ENCODE results near the gene PRAMEF4.
"Not testable (repeated sequence)": the region's sequence is repeated elsewhere in the genome, so short reads cannot be mapped to it uniquely, and the experiment has no call there.

Gene PRAMEF4
- long read RNA-seq, donor 1: 0 reads
- long read RNA-seq, donor 2: 0 reads
- long read RNA-seq, donor 3: 0 reads
- long read RNA-seq, donor 4: 0 reads
- long read RNA-seq, donor 5: 0 reads
- long read RNA-seq, donor 6: 0 reads
- long read RNA-seq, donor 7: 0 reads
- long read RNA-seq, donor 8: 0 reads

DNA sequence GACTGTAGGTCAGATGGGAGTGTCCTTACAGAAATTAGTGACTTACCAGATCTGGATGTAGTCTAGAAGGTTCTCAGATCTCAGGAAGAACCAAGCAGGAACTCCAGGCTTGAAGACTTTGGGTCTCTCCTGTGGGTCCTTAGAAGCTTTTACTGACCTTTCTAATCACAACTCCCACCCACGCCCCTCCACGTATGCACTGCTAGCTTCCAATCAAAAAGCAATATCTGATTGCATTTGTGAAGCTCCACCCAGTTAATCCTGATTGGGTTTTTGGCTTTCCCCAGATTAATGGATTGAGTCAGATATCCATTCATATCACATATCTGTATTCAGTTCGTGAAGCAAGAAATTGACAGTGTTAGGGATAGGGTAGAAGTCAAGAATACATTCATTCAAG lies at the start of gene PRAMEF4:
Gene PRAMEF4, minus strand, starts transcription at position 101 of the 400 bp plus-strand sequence. CDS start 2,807 bp downstream, outside the sequence.
- not testable (repeated sequence) for DNase-seq

DNA sequence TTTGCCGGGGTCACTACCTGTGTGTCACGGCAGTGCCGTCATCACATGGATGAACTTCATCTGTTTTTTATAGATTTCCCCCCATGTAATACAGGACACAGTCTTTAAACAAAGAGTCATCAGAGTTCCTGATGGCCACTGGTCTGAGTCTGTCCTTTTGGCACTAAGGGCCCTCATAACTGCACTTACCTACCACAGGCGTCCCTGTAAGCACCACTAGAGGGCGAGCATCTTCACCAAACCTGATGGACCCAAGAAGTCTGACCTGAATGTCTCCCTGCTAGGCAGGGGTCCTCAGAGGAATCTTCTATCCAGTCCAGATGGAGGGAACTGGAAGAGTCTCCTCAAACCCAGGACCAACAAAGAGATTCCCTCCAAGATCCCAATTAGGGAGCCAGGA lies 38.4 kb upstream of the PRAMEF4 start:
- DNase-seq: not testable (repeated sequence)

DNA sequence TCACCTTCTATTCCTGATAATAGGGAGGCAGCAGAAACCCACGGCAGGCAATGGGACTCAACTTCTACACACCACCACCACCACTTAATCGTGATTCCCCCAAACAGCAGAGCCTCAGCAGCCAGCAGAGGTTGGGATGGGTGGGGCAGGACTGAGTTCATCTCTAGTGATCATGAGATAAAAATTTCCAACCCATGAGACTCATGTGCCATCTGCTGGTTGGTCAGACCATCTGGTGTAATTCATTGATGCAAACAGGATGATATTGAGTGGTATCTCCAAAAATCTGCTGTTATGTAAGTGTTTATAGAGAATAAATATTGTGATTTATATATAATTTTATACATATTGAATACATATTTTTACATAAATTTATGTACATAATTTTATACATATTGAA lies 35.7 kb upstream of the PRAMEF4 start:
- DNase-seq: not testable (repeated sequence)

DNA sequence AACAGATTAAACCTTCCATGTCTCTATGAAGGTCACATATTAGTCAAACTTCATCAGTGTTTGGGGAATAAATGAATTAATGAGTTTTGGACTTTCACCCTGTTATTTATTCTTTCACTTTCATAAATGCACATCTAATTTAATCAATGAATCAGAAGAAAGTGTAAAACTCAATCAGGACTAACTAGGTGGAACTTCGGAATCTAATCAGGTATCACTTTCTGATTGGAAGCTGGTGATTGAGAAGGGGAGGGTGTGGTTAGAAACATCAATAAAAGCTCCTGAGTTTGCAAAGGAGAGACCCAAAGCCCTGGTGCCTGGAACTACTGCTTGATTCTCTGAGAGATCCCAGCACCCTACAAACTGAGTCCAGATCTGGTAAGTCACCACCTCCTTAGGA lies 30.3 kb upstream of the PRAMEF4 start, which contains the start of gene PRAMEF7:
Gene PRAMEF7, plus strand, starts transcription at position 301 of the 400 bp plus-strand sequence. CDS start 1,083 bp downstream, outside the sequence.
- DNase-seq: not testable (repeated sequence)

DNA sequence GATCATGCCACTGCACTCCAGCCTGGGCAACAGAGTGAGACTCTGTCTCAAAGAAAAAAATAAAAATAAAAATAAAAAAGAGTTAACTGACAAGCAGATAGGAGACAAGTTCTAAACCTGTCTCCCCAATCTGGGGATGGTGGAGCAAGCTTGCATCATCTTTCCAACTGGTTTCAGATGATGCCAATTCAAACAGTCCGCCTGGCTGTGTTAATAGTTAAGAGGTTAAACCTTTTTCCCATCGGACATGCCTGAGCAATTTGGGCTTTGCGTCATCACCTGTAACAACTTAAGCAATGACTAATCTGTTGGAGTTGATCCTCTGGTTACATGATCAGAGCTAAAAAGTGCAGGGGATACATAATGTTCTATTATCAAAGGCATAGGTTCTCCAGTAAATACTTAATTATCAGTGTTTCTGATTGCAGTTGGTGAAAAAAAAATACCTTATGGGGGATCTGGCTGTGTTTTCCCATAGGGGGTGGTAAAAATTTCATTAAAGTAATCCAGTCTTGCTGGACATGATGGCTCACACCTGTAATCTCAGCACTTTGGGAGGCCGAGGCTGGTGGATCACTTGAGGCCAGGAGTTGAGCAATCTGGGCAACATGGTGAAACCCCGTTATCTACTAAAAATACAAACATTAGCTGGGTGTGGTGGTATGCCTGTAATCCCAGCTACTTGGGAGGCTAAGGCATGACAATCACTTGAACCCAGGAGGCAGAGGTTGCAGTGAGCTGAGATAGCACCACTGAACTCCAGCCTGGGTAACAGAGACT lies 18.0 kb upstream of the PRAMEF4 start:
- DNase-seq: not testable (repeated sequence)

DNA sequence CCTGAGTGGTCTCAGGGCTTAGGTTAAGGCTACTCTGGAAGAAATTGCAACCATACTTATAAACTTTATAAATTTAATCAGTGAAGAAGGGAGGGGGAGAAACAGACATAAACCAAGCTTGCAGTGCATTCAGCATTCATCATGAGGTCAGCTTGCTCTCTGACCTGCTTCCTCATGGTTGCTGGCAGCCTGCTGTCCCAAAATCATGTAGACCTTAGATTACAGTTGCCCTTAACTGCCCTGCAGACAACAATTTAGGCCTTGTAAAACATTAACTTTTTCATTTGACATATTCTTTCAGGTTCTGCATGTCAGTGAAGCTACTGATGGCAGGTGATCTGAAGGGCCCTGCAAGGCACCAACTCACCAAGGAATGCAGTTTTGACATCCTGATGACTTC lies 13.2 kb upstream of the PRAMEF4 start:
- DNase-seq: not testable (repeated sequence)

DNA sequence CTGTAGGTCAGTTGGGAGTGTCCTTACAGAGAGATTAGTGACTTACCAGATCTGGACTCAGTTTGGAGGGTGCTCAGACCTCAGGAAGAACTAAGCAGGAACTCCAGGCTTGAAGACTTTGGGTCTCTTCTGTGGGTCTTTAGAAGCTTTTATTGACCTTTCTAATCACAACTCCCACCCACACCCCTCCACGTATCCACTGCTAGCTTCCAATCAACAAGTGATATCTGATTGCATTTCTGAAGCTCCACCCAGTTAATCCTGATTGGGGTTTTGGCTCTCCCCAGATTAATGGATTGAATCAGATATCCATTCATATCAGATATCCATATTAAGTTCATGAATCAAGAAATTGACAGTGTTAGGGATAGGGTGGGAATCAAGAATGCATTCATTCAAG lies 12.2 kb upstream of the PRAMEF4 start, which contains the start of gene PRAMEF10:
Gene PRAMEF10, minus strand, starts transcription at position 101 of the 400 bp plus-strand sequence. CDS start 2,423 bp downstream, outside the sequence.
- DNase-seq: not testable (repeated sequence)

DNA sequence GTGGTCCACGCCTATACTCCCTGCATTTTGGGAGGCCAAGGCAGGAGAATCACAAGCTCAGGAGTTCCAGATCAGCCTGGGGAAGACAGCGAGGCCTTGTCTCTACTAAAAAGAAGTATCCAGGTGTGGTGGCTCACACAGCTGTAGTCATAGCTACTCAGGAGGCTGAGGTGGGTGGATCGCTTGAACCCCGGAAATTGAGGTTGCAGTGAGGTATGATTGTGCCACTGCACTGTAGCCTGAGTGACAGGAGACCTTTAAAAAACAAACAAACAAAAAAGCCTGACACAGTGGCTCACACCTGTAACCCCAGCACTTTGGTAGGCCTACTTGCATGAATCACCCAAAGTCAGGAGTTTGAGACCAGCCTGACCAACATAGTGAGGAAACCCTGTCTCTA lies 7.5 kb downstream of the PRAMEF4 start:
- not testable (repeated sequence) for DNase-seq

DNA sequence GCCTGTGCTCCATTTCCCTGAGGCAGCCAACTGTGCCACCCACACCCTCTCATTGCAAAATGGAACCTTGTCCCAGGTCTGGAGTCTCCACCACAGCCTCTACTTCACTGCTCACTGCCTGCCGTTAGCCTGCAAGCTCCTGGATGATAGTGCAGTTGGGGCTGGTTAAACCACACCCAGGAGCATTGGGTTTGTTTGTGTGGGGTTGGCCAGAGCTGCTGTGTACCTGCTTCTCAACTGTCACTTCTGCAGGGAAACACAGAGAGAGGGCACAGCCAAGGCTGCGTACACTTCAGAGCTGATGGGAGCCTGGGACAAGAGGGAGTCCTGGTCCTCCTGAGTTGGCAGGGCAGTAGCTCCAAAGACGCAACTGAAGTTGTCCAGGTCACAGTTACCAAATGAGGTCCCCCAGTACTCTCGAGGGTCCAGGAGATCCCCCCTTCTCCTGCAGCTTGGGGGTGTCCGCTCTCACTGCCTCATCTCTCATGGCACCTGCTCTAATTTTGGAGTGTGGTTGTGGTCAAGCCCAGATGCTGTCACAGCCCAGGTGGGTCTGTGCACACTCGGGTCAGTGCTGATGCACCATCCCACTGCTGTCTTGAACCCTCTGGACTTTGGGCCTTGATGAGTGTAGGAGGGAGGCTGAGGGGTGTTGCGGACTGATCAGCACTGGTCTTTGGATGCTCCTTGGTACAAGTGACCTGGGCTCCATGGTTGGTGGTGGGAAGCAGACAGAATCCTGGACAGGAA lies 22.7 kb downstream of the PRAMEF4 start:
- not testable (repeated sequence) for DNase-seq

DNA sequence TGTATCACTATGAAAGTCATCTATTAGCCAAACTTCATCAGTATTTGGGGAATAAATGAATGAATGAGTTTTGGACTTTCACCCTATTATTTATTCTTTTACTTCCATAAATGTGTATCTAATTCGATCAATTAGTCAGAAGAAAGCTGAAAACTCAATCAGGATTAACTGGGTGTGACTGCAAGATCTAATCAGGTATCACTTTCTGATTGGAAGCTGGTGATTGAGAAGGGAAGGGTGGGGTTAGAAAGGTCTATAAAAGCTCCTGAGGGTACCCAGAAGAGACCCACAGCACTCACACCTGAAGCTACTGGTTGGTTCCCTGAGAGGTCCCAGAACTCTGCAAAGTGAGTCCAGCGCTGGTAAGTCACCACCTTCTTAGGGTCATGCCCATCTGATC lies 29.2 kb downstream of the PRAMEF4 start, which contains the start of gene PRAMEF2:
Gene PRAMEF2, plus strand, starts transcription at position 301 of the 400 bp plus-strand sequence. CDS start 1,924 bp downstream, outside the sequence.
- not testable (repeated sequence) for DNase-seq

DNA sequence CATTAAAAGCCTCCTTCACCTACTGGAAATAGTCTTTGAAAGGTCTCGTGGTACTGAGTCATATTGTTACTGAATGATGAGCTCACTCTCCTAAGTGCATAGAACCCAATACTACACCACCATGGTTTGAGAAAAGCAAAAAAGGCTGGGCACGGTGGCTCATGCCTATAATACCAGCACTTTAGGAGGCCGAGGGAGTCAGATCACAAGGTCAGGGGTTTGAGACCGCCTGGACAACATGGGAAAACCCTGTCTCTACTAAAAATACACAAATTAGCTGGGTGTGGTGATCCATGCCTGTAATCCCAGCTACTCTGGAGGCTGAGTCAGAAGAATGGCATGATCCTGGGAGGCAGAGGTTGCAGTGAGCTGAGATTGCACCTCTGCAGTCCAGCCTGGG lies 34.2 kb downstream of the PRAMEF4 start:
- no peak for DNase-seq

DNA sequence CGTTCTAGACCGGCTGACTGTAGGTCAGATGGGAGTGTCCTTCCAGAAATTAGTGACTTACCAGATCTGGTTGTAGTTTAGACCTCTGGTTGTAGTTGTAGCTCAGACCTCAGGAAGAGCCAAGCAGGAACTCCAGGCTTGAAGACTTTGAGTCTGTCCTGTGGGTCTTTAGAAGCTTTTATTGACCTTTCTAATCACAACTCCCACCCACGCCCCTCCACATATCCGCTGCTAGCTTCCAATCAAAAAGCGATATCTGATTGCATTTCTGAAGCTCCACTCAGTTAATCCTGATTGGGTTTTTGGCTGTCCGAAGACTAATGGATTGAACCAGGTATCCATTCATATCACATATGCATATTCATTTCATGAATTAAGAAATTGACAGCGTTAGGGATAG lies 37.4 kb downstream of the PRAMEF4 start, which contains the start of gene HNRNPCL1:
Gene HNRNPCL1, minus strand, starts transcription at position 101 of the 400 bp plus-strand sequence. CDS start 431 bp downstream, outside the sequence.
- not testable (repeated sequence) for DNase-seq

DNA sequence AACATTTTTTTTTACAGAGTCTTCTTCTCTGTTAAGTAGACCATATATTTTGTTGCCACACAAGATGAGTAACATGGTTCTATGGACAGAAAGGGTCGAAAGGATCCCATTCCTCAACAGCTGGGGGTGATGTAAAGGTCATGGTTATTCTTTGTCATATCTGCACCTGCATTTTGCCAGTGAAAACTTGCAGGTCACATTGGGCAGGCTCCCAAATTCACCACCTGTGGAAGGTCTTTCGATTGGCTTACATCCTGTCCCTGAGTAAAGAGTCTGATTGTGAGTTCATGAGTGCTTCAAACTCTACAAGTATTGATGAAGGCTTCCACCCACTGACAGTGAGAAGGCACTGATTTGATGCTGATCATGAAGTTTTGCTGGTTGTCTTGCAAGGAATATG lies 52.8 kb downstream of the PRAMEF4 start:
- not testable (repeated sequence) for DNase-seq

DNA sequence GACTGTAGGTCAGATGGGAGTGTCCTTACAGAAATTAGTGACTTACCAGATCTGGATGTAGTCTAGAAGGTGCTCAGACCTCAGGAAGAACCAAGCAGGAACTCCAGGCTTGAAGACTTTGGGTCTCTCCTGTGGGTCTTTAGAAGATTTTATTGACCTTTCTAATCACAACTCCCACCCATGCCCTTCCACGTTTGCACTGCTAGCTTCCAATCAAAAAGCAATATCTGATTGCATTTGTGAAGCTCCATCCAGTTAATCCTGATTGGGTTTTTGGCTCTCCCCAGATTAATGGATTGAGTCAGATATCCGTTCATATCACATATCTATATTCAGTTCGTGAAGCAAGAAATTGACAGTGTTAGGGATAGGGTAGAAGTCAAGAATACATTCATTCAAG lies 54.7 kb downstream of the PRAMEF4 start, which contains the start of gene PRAMEF11:
Gene PRAMEF11, minus strand, starts transcription at position 101 of the 400 bp plus-strand sequence. CDS start 2,621 bp downstream, outside the sequence.
- not testable (repeated sequence) for DNase-seq
